T-cell (primary cell): ENCODE measurements around the gene TBX20. TPM values are rescaled to one million over a fixed set of nuclear protein-coding genes. Genes with fewer than 3 reads are reported as not detected.
"Not testable (repeated sequence)": the region's sequence is repeated elsewhere in the genome, so short reads cannot be mapped to it uniquely, and the experiment has no call there.

Experiments used
- ATAC-seq, 4 experiments: fragments of 200-7000 bp in 3 of 4; fragments of 150-1000 bp in 1 of 4; cut with Tn5 transposase; replicated peaks in 1 of 4; 1 replicate in 3 of 4; 2 replicates in 1 of 4; pipeline ENCODE4 v1.10.0; 2021; ENCODE audit warnings: moderate library complexity in 3 of 4, mild to moderate bottlenecking in 2 of 4, moderate number of reproducible peaks in 1 of 4
- CTCF ChIA-PET, 2 donors: fragments of 300-600 bp; sonication (Branson Sonifier 250); formaldehyde crosslinking; loops; one replicate each; lab custom pipeline; 2022; ENCODE audit warnings: antibody characterized with exemption in 2 of 2; lab: Charles Lee
- POLR2A ChIA-PET, 2 donors: fragments of 300-600 bp; sonication (Branson Sonifier 250); formaldehyde crosslinking; loops; one replicate each; lab custom pipeline; 2022; ENCODE audit warnings: antibody characterized with exemption in 2 of 2; lab: Charles Lee
- DNase-seq, 35 experiments: peaks; one replicate each; pipeline versions ENCODE4 v3.0.0 to v3.0.0-alpha.2; 2013 to 2023
- H3K27ac ChIP-seq: one replicate; pipeline ENCODE4 v1.5.1; 2013; ENCODE audit warnings: low read length
- H3K27me3 ChIP-seq, 2 experiments: replicated peaks in 1 of 2; 1 replicate in 1 of 2; 2 replicates in 1 of 2; pipeline versions ENCODE4 v1.6.1 to v1.7.0; 2013; ENCODE audit warnings: low read length in 1 of 2, mixed read lengths in 1 of 2; ENCODE audit not compliant: control insufficient read depth in 2 of 2, insufficient read depth in 2 of 2; ENCODE audit errors: extremely low read depth in 1 of 2
- H3K36me3 ChIP-seq, 2 donors: 1 replicate in 1 of 2; 2 replicates in 1 of 2; pipeline versions ENCODE4 v1.6.1 to v1.7.0; 2013; ENCODE audit warnings: low read length in 1 of 2; ENCODE audit not compliant: control insufficient read depth in 2 of 2, insufficient read depth in 1 of 2; ENCODE audit errors: extremely low read depth in 1 of 2
- H3K4me1 ChIP-seq, 2 experiments: 1 replicate in 1 of 2; 2 replicates in 1 of 2; pipeline versions ENCODE4 v1.6.1 to v1.7.0; 2013; ENCODE audit warnings: low read length in 2 of 2, mixed read lengths in 1 of 2; ENCODE audit not compliant: insufficient read depth in 2 of 2, control insufficient read depth in 1 of 2; ENCODE audit errors: extremely low read depth in 1 of 2
- H3K4me3 ChIP-seq, 2 donors: 1 replicate in 1 of 2; 2 replicates in 1 of 2; pipeline versions ENCODE4 v1.5.1 to v1.7.0; 2013; ENCODE audit warnings: mild to moderate bottlenecking in 2 of 2, low read length in 1 of 2, moderate library complexity in 1 of 2; ENCODE audit not compliant: control insufficient read depth in 1 of 2; ENCODE audit errors: extremely low read depth in 1 of 2
- H3K9me3 ChIP-seq: 2 replicates; pipeline ENCODE4 v1.7.0; 2013
- H3K27ac Mint-ChIP-seq, 2 donors: one replicate each; pipeline ENCODE4 v1.8.0; 2020 to 2021; ENCODE audit warnings: mild to moderate bottlenecking in 2 of 2, mixed read lengths in 2 of 2
- H3K27me3 Mint-ChIP-seq, 2 donors: one replicate each; pipeline ENCODE4 v1.8.0; 2021 to 2022; ENCODE audit warnings: mixed read lengths in 2 of 2
- H3K36me3 Mint-ChIP-seq: one replicate; pipeline ENCODE4 v1.8.0; 2021; ENCODE audit warnings: mixed read lengths
- H3K4me1 Mint-ChIP-seq, 3 donors: one replicate each; pipeline ENCODE4 v1.8.0; 2020 to 2022; ENCODE audit warnings: mixed read lengths in 3 of 3, mild to moderate bottlenecking in 1 of 3
- H3K4me3 Mint-ChIP-seq, 3 donors: one replicate each; pipeline ENCODE4 v1.8.0; 2020 to 2022; ENCODE audit warnings: mild to moderate bottlenecking in 3 of 3, mixed read lengths in 3 of 3, moderate library complexity in 3 of 3
- H3K9me3 Mint-ChIP-seq, 3 donors: one replicate each; pipeline ENCODE4 v1.8.0; 2020 to 2022; ENCODE audit warnings: mixed read lengths in 3 of 3
- WGBS: methylation state at CpG from one replicate; pipeline ENCODE4 v1.1.5; 2013; ENCODE audit warnings: missing lambda C conversion rate; ENCODE audit not compliant: insufficient coverage; 5-methylcytosine and 5-hydroxymethylcytosine counted together
- total RNA-seq, 35 experiments: library from RNA in 6 of 35; stranded (reverse) in 6 of 35; fragments of 120-200 nt in 1 of 35; gene quantifications; one replicate each; pipeline versions ENCODE4 v1.2.1 to v1.2.4 and lab custom pipeline; 2013 to 2026

Gene TBX20
- total RNA-seq, 5 donors from 2014 or later (not counting 1 experiment from before 2014, with no cell fraction given): 0.19 to 0.70 (median 0.30) TPM; not detected in 1

DNA sequence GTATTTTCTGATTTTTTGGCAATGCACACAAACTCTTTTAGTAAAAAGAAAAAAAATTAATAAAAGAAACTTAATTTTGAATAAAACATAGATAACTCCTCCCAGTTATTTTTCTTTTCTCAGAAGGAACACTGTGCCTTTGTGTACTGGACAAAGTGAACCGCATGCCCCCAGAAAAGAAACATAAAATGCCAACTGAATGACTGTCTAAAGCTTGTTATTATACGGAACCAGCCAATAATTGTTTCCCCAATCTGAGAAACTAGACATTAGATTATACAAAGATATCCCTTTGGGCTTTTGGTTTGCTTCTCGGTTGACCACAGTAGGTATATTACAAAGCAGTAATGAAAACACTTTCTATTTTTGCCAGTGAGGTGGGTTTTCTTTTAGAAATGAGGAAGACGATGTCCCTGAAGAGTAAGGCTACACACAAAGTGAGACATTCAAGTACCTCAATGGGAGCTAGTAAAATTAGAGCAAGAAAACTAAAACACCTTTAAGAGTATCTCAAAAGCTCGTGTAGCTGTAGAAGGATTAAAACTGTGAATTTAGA is 25.3 kb downstream of the TBX20 start:
- H3K27me3 ChIP-seq, H3K36me3 ChIP-seq, H3K27ac Mint-ChIP-seq, ATAC-seq, H3K9me3 ChIP-seq, CTCF ChIA-PET, H3K4me3 Mint-ChIP-seq, H3K36me3 Mint-ChIP-seq, H3K4me3 ChIP-seq, POLR2A ChIA-PET, H3K4me1 Mint-ChIP-seq, DNase-seq, H3K4me1 ChIP-seq, H3K9me3 Mint-ChIP-seq, H3K27ac ChIP-seq: not testable (repeated sequence)
- peaks cover 6 to 12% of the 10 kb centered on the region in 2 donors for H3K27me3 Mint-ChIP-seq
- WGBS: 90% methylated on average over 2 of the region's 5 CpGs

DNA sequence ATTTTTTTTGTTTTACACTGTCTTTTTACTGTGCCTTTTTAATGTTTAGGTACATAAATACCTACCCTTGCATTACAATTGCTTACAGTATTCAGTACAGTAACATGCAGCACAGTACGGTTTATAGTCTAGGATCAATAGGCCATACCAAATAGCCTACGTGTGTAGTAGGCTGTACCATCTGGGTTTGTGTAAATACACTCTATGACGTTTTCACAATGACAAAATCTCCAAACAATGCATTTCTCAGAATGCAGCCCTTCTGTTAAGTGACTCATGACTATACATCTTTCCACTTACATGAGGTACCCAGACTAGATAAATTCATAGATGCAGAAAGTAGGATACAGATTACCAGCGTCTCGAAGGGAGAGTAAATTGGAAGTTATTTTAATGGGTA is 26.5 kb downstream of the TBX20 start:
- not testable (repeated sequence) for H3K4me3 ChIP-seq

DNA sequence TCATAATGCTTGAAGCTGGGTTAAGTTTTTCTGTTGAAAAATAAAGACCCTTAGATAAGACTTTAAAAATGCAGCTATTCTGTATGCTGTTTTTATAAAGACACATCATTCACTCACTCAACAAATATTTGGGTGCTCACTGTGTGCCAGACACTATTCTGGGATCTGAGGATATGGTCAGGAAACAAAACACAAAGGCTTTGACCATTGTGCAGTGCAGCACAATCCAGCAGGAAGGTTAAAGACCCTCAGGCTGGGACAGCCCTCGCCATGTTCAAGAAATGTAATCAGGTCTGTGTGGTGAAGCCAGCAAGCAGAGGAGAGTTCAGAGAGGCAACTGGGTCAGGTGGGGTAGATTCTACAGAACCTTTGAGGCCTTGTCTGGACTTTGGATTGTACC is 31.5 kb downstream of the TBX20 start:
- H3K27ac Mint-ChIP-seq, POLR2A ChIA-PET, H3K4me1 ChIP-seq, ATAC-seq, DNase-seq, CTCF ChIA-PET, H3K4me1 Mint-ChIP-seq, H3K4me3 ChIP-seq, H3K27me3 ChIP-seq, H3K27ac ChIP-seq, H3K36me3 ChIP-seq, H3K4me3 Mint-ChIP-seq, H3K9me3 ChIP-seq, H3K36me3 Mint-ChIP-seq, H3K9me3 Mint-ChIP-seq: not testable (repeated sequence)
- WGBS: 67% methylated on average over 1 of the region's 1 CpG
- peaks cover 12 to 32% of the 10 kb centered on the region in 2 donors for H3K27me3 Mint-ChIP-seq

More for the DNA sequence above, 26.5 kb downstream of the TBX20 start:
- H3K27me3 ChIP-seq, H3K36me3 ChIP-seq, H3K27ac Mint-ChIP-seq, ATAC-seq, H3K4me3 Mint-ChIP-seq, DNase-seq, POLR2A ChIA-PET, H3K9me3 Mint-ChIP-seq, H3K4me1 Mint-ChIP-seq, H3K27ac ChIP-seq, H3K9me3 ChIP-seq, H3K36me3 Mint-ChIP-seq, H3K4me1 ChIP-seq: not testable (repeated sequence)
- WGBS: 86% methylated on average over 1 of the region's 5 CpGs
- CTCF ChIA-PET: interaction anchor here (0.7 kb wide), 2 partner anchors 63 to 82 kb away, joined by 3 to 4 read pairs; no protein-coding TSS in a partner anchor
- peaks cover 12 to 23% of the 10 kb centered on the region in 2 donors for H3K27me3 Mint-ChIP-seq

DNA sequence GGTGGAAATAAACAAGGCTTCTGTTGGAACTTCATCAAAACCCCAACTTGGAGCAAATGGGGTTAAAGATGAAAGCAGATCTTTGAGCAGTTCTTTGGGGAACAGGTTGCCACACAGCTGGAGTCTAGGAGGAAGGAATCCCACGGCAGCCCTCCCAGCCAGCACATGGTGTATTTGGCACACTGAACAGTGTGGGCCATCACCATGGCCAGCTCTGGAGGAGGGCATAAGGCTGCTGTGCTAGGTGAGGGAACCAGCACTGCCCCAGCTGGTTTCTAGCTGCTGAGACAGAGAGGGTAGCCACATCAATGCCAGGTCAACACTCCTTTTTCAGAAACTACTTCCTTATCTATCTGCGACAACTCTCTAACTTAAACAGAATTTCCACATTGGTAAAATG is 33.7 kb downstream of the TBX20 start:
- POLR2A ChIA-PET, H3K9me3 Mint-ChIP-seq, DNase-seq, H3K27ac Mint-ChIP-seq, H3K9me3 ChIP-seq, ATAC-seq, H3K36me3 Mint-ChIP-seq, CTCF ChIA-PET, H3K4me3 ChIP-seq, H3K27ac ChIP-seq, H3K4me3 Mint-ChIP-seq, H3K4me1 Mint-ChIP-seq, H3K4me1 ChIP-seq, H3K36me3 ChIP-seq, H3K27me3 ChIP-seq: not testable (repeated sequence)
- peaks cover 12 to 35% of the 10 kb centered on the region in 2 donors for H3K27me3 Mint-ChIP-seq
- 68% methylated on average over 2 of the region's 2 CpGs for WGBS

DNA sequence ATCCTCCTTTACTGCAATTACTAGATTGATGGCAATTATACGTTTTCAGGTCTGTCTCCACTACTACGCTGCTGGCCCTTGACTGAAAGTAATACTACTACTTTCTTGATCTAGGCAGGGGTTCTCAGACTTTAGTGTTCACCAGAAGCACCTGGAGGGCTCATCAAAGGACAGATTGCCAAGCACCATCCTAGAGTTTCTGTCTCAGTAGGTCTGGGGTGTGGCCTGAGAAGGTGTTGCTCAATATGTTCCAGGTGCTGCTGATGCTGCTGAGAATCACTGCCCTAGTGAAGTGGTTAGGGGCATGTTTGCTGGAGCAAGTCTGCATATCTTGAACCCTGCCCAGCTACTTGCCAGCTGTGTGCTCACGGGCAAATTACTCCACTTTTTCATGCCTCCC is 37.9 kb downstream of the TBX20 start:
- H3K27ac ChIP-seq, ATAC-seq, H3K4me3 ChIP-seq, H3K4me1 ChIP-seq, H3K27ac Mint-ChIP-seq, CTCF ChIA-PET, H3K9me3 ChIP-seq, POLR2A ChIA-PET, H3K27me3 ChIP-seq, DNase-seq, H3K36me3 Mint-ChIP-seq, H3K4me3 Mint-ChIP-seq, H3K36me3 ChIP-seq, H3K9me3 Mint-ChIP-seq, H3K4me1 Mint-ChIP-seq: not testable (repeated sequence)
- 90% methylated on average over 2 of the region's 3 CpGs for WGBS
- H3K27me3 Mint-ChIP-seq: peaks cover 12 to 14% of the 10 kb centered on the region in 2 donors

DNA sequence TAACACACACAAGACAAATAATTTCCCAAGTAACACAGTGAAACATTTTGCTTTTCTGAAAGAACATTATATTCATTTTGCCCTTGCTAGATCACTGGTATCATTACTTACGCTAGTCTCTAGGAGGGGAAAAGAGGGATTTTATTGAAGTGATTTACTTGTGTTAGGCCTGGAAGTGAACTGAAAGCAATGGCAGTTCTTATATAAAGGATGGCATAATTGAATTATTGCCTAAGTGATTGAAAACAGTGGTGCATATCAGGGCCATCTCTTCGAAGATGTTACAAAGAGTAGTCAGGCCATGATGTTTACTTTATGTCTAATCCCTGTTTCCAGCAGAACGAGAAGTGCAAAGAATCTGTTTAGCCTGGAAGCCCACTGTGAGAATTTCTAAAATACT is 38.8 kb downstream of the TBX20 start:
- H3K27me3 ChIP-seq, H3K9me3 ChIP-seq, H3K9me3 Mint-ChIP-seq, ATAC-seq, H3K36me3 Mint-ChIP-seq, H3K4me1 ChIP-seq, POLR2A ChIA-PET, H3K4me1 Mint-ChIP-seq, CTCF ChIA-PET, H3K27ac Mint-ChIP-seq, H3K4me3 ChIP-seq, H3K36me3 ChIP-seq, H3K27ac ChIP-seq, DNase-seq, H3K4me3 Mint-ChIP-seq: not testable (repeated sequence)
- WGBS: no CpG with 5 or more reads among the region's 3 CpGs
- peaks cover 10 to 12% of the 10 kb centered on the region in 2 donors for H3K27me3 Mint-ChIP-seq

DNA sequence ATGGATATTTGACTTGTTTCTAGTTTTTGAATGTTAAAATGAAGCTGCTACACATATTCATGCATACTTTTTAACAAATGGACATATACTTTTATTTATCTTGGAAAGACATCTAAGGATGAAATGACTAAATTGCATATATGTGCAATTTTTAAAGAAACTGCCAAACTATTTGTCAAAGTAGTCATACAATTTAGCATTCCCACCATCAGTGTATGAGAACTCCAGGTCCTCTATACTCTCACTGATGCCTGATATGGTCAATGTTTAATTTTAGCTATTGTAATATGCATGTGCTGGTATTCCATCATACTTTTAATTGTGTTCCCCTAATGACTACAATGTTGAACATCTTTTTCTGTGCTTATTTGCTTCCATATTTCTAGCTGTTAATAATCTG is 47.0 kb downstream of the TBX20 start:
- CTCF ChIA-PET, H3K36me3 Mint-ChIP-seq, H3K9me3 Mint-ChIP-seq, H3K4me3 Mint-ChIP-seq, DNase-seq, H3K27me3 Mint-ChIP-seq, H3K9me3 ChIP-seq, H3K27ac Mint-ChIP-seq, POLR2A ChIA-PET, H3K4me1 Mint-ChIP-seq, H3K4me3 ChIP-seq, H3K27me3 ChIP-seq, ATAC-seq, H3K4me1 ChIP-seq, H3K36me3 ChIP-seq, H3K27ac ChIP-seq: not testable (repeated sequence)
